ENCODE data around the gene MUC4. TPM values are rescaled to one million over a fixed set of nuclear protein-coding genes. Genes with fewer than 3 reads are reported as not detected.

MUC4 gene
- polyA plus RNA-seq, 3 donors = not detected

GRCh38 chr3:195700319-195700718 is 111.4 kb downstream of the MUC4 start:
- peaks cover 0 to 2% (median 0%) of the 10 kb centered on the region in 7 donors for H3K9me3 Mint-ChIP-seq
- DNase-seq = no peak
- no peak for TF ChIP-seq CTCF (IDR thresholded peaks at IDR 0.05)
- H3K4me1 Mint-ChIP-seq = peaks cover 2% of the 10 kb centered on the region
- no peak overlapping the region for H3K9ac ChIP-seq (ENCODE audit: insufficient read depth, low read length, poor library complexity, severe bottlenecking)
- 93% methylated on average over 3 of the region's 5 CpGs for WGBS (ENCODE audit: insufficient coverage)
- H3K27ac ChIP-seq (ENCODE audit: low read depth in 1 of 2, low read length in 2 of 2) = no peak overlapping the region
- no peak overlapping the region for H3K4me3 ChIP-seq (replicated peaks in 1 of 3; ENCODE audit: low read depth in 2 of 3, low read length in 3 of 3)
- no peak overlapping the region for H3K4me2 ChIP-seq (replicated peaks; ENCODE audit: extremely low read depth, low read length, poor library complexity, severe bottlenecking)
- intact Hi-C loops (cut with micrococcal nuclease) = no loop called here
- H3K36me3 ChIP-seq (replicated peaks in 1 of 2; ENCODE audit: control insufficient read depth in 1 of 2, insufficient read depth in 2 of 2, low read length in 2 of 2) = peaks cover 10 to 28% of the 10 kb centered on the region in 2 donors
- H3K9me3 ChIP-seq (replicated peaks in 1 of 2; ENCODE audit: control insufficient read depth in 1 of 2, insufficient read depth in 1 of 2, low read length in 2 of 2) = no peaks in the 10 kb centered on the region
- no peaks in the 10 kb centered on the region for H3K4me1 ChIP-seq (ENCODE audit: control insufficient read depth in 1 of 2, insufficient read depth in 2 of 2, low read length in 2 of 2)
- no peak overlapping the region for H3K27ac Mint-ChIP-seq
- H2AFZ ChIP-seq (ENCODE audit: insufficient read depth, low read depth, low read length, poor library complexity, severe bottlenecking) = no peak overlapping the region
- no peak overlapping the region for H3K4me3 Mint-ChIP-seq
- H3K79me2 ChIP-seq (ENCODE audit: insufficient read depth, low read length) = no peaks in the 10 kb centered on the region
- H3K36me3 Mint-ChIP-seq = peaks cover 23 to 33% of the 10 kb centered on the region in 2 donors
- H3K27me3 Mint-ChIP-seq (ENCODE audit: low read depth in 3 of 3) = peaks cover 0 to 2% (median 0%) of the 10 kb centered on the region in 3 donors
- H3K27me3 ChIP-seq (ENCODE audit: control insufficient read depth in 2 of 2, insufficient read depth in 2 of 2, low read length in 2 of 2) = no peaks in the 10 kb centered on the region
- no peaks in the 10 kb centered on the region for H4K20me1 ChIP-seq (ENCODE audit: insufficient read depth, low read length)

DNA sequence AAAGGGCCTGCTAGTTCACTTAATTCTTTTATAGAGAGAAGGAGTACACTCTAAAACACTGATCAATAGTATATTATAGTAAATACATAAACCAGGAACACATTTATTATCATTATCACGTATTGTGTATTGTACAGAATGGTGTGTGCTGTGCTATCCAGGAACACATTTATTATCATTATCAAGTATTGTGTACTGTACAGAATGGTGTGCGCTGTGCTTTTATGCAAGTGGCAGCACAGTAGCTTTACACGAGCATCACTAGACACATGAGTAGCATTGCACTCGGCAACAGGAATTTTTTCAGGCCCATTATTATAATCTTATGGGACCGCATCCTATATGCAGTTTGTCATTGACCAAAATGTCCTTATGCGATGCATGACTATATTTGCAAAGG is 111.9 kb downstream of the MUC4 start:
- intact Hi-C loops (cut with micrococcal nuclease) = no loop called here
- no peak for TF ChIP-seq CTCF (IDR thresholded peaks at IDR 0.05)
- Histone ChIP-seq H2AFZ (ENCODE audit: insufficient read depth, low read depth, low read length, poor library complexity, severe bottlenecking) (no peak overlapping the region), H3K36me3 (replicated peaks in 1 of 2; ENCODE audit: control insufficient read depth in 1 of 2, insufficient read depth in 2 of 2, low read length in 2 of 2) (peaks cover 11 to 28% of the 10 kb centered on the region in 2 donors), H3K9ac (ENCODE audit: insufficient read depth, low read length, poor library complexity, severe bottlenecking) (no peak overlapping the region), H4K20me1 (ENCODE audit: insufficient read depth, low read length) (no peaks in the 10 kb centered on the region), H3K4me2 (replicated peaks; ENCODE audit: extremely low read depth, low read length, poor library complexity, severe bottlenecking) (no peak overlapping the region), H3K27me3 (ENCODE audit: control insufficient read depth in 2 of 2, insufficient read depth in 2 of 2, low read length in 2 of 2) (no peaks in the 10 kb centered on the region), H3K9me3 (replicated peaks in 1 of 2; ENCODE audit: control insufficient read depth in 1 of 2, insufficient read depth in 1 of 2, low read length in 2 of 2) (no peaks in the 10 kb centered on the region), H3K4me1 (ENCODE audit: control insufficient read depth in 1 of 2, insufficient read depth in 2 of 2, low read length in 2 of 2) (no peaks in the 10 kb centered on the region), H3K27ac (ENCODE audit: low read depth in 1 of 2, low read length in 2 of 2) (no peak overlapping the region), H3K79me2 (ENCODE audit: insufficient read depth, low read length) (no peaks in the 10 kb centered on the region), H3K4me3 (replicated peaks in 1 of 3; ENCODE audit: low read depth in 2 of 3, low read length in 3 of 3) (no peak overlapping the region)
- no peak for DNase-seq
- Mint-ChIP-seq H3K36me3 (peaks cover 26 to 37% of the 10 kb centered on the region in 2 donors), H3K9me3 (peaks cover 0 to 2% (median 0%) of the 10 kb centered on the region in 7 donors), H3K27ac (no peak overlapping the region), H3K4me1 (peaks cover 2% of the 10 kb centered on the region), H3K27me3 (ENCODE audit: low read depth in 3 of 3) (no peaks in the 10 kb centered on the region), H3K4me3 (no peak overlapping the region)
- 95% methylated on average over 4 of the region's 6 CpGs for WGBS (ENCODE audit: insufficient coverage)

All from CD14-positive monocyte (primary cell).